Loucy (cell line): ENCODE measurements around the gene MYO9A.

Source experiments
- CTCF ChIP-seq: fragments of 200-600 bp; sonication (generic); conservative IDR thresholded peaks from 2 replicates; pipeline ENCODE4 v1.5.1; 2014; ENCODE audit warnings: mild to moderate bottlenecking, antibody characterized with exemption, low read length
- EZH2phosphoT487 ChIP-seq: fragments of 200-600 bp; IDR thresholded peaks from 2 replicates; pipeline ENCODE4 v1.6.1; 2018; ENCODE audit warnings: antibody characterized with exemption, mild to moderate bottlenecking, moderate library complexity, borderline replicate concordance

DNA sequence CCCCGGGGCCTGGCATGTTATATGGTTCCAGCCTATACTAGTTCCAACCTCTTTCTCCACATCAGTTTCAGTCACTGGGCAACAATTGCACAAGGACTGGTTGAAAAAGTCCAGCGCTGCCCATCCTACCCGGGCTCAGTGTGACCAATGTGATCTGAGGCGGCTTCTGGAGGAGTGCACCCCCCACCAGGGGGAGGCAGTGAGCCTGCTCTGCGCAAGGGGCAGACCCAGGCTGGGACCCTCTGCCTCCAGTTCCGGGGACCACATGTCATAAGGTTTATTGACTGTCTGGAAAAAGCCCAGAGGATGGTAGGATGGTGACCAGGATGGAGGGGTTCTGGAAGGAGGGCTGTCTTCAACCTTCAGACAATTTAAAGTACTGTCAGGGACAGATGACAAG lies 333.2 kb downstream of the MYO9A start:
- TF ChIP-seq CTCF (peak; percentile 75), EZH2phosphoT487 (no peak)
